B cell (primary cell): Measurements from ENCODE around the gene HIVEP1. TPM values are rescaled to one million over a fixed set of nuclear protein-coding genes. Genes with fewer than 3 reads are reported as not detected.
A peak's percentile ranks its signal among the peaks of the same experiment; 100 is the strongest.

Experiments used
- ATAC-seq: fragments of 200-7000 bp; cut with Tn5 transposase; one replicate; pipeline ENCODE4 v1.10.0; 2021; ENCODE audit warnings: low read depth, mild to moderate bottlenecking, moderate number of reproducible peaks, moderate library complexity
- CTCF ChIA-PET: fragments of 350-600 bp; sonication (Branson Sonifier 250); formaldehyde crosslinking; loops from one replicate; lab custom pipeline; 2021; ENCODE audit warnings: antibody characterized with exemption, inconsistent platforms; lab: Charles Lee
- POLR2A ChIA-PET: fragments of 350-600 bp; sonication (Branson Sonifier 250); formaldehyde crosslinking; loops from one replicate; lab custom pipeline; 2021; ENCODE audit warnings: antibody characterized with exemption; lab: Charles Lee
- DNase-seq: peaks from one replicate; pipeline ENCODE4 v3.0.0; 2013
- H2AFZ ChIP-seq: 2 replicates; pipeline ENCODE4 v1.6.1; 2012; ENCODE audit warnings: mild to moderate bottlenecking, low read depth, low read length; ENCODE audit not compliant: insufficient read depth, poor library complexity, severe bottlenecking
- H3K27ac ChIP-seq, 2 donors: 1 replicate in 1 of 2; 2 replicates in 1 of 2; pipeline ENCODE4 v1.5.1; 2012 to 2013; ENCODE audit warnings: low read length in 2 of 2, mild to moderate bottlenecking in 2 of 2, moderate library complexity in 1 of 2
- H3K27me3 ChIP-seq, 4 experiments: fragments of 200-600 bp in 1 of 4; sonication (generic) in 1 of 4; replicated peaks in 1 of 4; 1 replicate in 2 of 4; 2 replicates in 2 of 4; pipeline versions ENCODE4 v1.6.1 to v1.7.0; 2013 to 2016; ENCODE audit warnings: low read length in 3 of 4, mild to moderate bottlenecking in 2 of 4, mixed read lengths in 1 of 4, moderate library complexity in 1 of 4; ENCODE audit not compliant: insufficient read depth in 4 of 4, control insufficient read depth in 3 of 4; ENCODE audit errors: control extremely low read depth in 1 of 4
- H3K36me3 ChIP-seq, 2 experiments: replicated peaks in 1 of 2; 1 replicate in 1 of 2; 2 replicates in 1 of 2; pipeline versions ENCODE4 v1.6.1 to v1.7.1; 2013; ENCODE audit warnings: low read length in 1 of 2; ENCODE audit not compliant: insufficient read depth in 2 of 2, control insufficient read depth in 1 of 2; ENCODE audit errors: control extremely low read depth in 1 of 2, extremely low read depth in 1 of 2
- H3K4me1 ChIP-seq, 2 donors: fragments of 200-600 bp in 1 of 2; sonication (generic) in 1 of 2; 1 replicate in 1 of 2; 2 replicates in 1 of 2; pipeline versions ENCODE4 v1.5.1 to v1.6.1; 2013 to 2017; ENCODE audit warnings: low read length in 2 of 2; ENCODE audit not compliant: control insufficient read depth in 2 of 2, insufficient read depth in 2 of 2
- H3K4me2 ChIP-seq: replicated peaks from 2 replicates; pipeline ENCODE3; 2012; ENCODE audit warnings: mild to moderate bottlenecking, low read depth, low read length; ENCODE audit not compliant: poor library complexity, severe bottlenecking
- H3K4me3 ChIP-seq, 5 experiments: fragments of 200-600 bp in 1 of 5; sonication (generic) in 1 of 5; 1 replicate in 3 of 5; 2 replicates in 2 of 5; pipeline versions ENCODE4 v1.5.1 to v1.7.0; 2011 to 2016; ENCODE audit warnings: low read length in 4 of 5, mild to moderate bottlenecking in 4 of 5, low read depth in 2 of 5, control low read depth in 1 of 5, moderate library complexity in 1 of 5; ENCODE audit not compliant: insufficient read depth in 1 of 5; ENCODE audit errors: control extremely low read depth in 1 of 5, extremely low read depth in 1 of 5
- H3K79me2 ChIP-seq: fragments of 200-600 bp; sonication (generic); one replicate; pipeline ENCODE4 v1.6.0; 2016; ENCODE audit warnings: low read length; ENCODE audit not compliant: control insufficient read depth, insufficient read depth
- H3K9ac ChIP-seq: fragments of 200-600 bp; sonication (generic); 2 replicates; pipeline ENCODE4 v1.6.1; 2017; ENCODE audit warnings: mild to moderate bottlenecking, low read length, moderate library complexity
- H3K9me3 ChIP-seq, 3 donors: one replicate each; pipeline versions ENCODE4 v1.6.1 to v1.7.1; 2013; ENCODE audit warnings: low read length in 2 of 3; ENCODE audit not compliant: control insufficient read depth in 2 of 3, insufficient read depth in 1 of 3; ENCODE audit errors: control extremely low read depth in 1 of 3
- H4K20me1 ChIP-seq: 2 replicates; pipeline ENCODE4 v1.6.0; 2012; ENCODE audit warnings: mild to moderate bottlenecking, low read length; ENCODE audit not compliant: insufficient read depth, control insufficient read depth, poor library complexity, severe bottlenecking
- H3K27ac Mint-ChIP-seq: one replicate; pipeline ENCODE4 v1.8.0; 2021; ENCODE audit warnings: mixed read lengths
- H3K27me3 Mint-ChIP-seq: one replicate; pipeline ENCODE4 v1.8.0; 2021; ENCODE audit warnings: mixed read lengths
- H3K4me1 Mint-ChIP-seq: one replicate; pipeline ENCODE4 v1.8.0; 2021; ENCODE audit warnings: mixed read lengths
- H3K4me3 Mint-ChIP-seq: one replicate; pipeline ENCODE4 v1.8.0; 2021; ENCODE audit warnings: mixed read lengths
- H3K9me3 Mint-ChIP-seq: one replicate; pipeline ENCODE4 v1.8.0; 2022; ENCODE audit warnings: mixed read lengths; ENCODE audit not compliant: insufficient read depth
- EZH2 ChIP-seq: IDR thresholded peaks from 2 replicates; pipeline ENCODE4 v1.6.1; 2012; ENCODE audit warnings: borderline replicate concordance, low read depth, mild to moderate bottlenecking, moderate library complexity, low read length; ENCODE audit not compliant: insufficient read depth, poor library complexity, severe bottlenecking
- WGBS: methylation state at CpG from one replicate; pipeline ENCODE4 v1.1.5; 2013; ENCODE audit warnings: missing lambda C conversion rate; ENCODE audit not compliant: insufficient coverage; 5-methylcytosine and 5-hydroxymethylcytosine counted together
- intact Hi-C: fragments of 100-400 bp; cut with micrococcal nuclease; formaldehyde crosslinking; loops from one replicate; pipeline ENCODE4 v1.10.0; 2022
- polyA plus RNA-seq: library from polyadenylated mRNA; depleted of rRNA; stranded (reverse); fragments of >200 nt; gene quantifications from 2 replicates; pipeline ENCODE4 v1.2.3, GENCODE V29; 2012
- total RNA-seq, 2 donors: library from RNA; stranded (reverse); fragments of 120-200 nt in 1 of 2; gene quantifications; 1 replicate in 1 of 2; 2 replicates in 1 of 2; pipeline versions ENCODE4 v1.2.3 to v1.2.4, GENCODE V29; 2013 to 2022
- TF ChIP-seq, protein P1 (sequence below): fragments of 200-600 bp; IDR thresholded peaks from one replicate; pipeline ENCODE4 v1.8.0; 2022; ENCODE audit warnings: antibody characterized with exemption, mild to moderate bottlenecking

The HIVEP1 gene
- total and polyA plus RNA-seq, 2 donors (not counting 1 experiment from before 2014, with no cell fraction given), result 11.3 to 96.5 TPM

DNA sequence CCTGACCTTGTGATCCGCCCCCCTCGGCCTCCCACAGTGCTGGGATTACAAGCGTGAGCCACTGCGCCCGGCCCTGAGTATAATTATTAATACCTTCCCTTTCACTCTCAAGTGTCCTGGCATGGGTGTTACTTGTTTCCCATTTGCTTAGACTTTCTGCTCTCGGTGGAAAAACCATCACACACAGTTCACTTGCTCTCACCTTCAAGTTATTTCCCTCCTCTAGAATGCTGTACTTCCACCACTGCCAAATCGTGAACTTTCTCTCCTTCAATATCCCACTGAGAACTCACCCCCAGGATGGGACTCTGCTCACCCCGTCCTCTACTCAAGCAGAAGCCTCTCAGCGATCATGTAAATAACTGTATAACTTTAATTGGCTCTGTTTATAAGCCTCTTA, 4.6 kb upstream of the HIVEP1 start:
- WGBS, result 99% methylated on average over 7 of the region's 9 CpGs
- H4K20me1 ChIP-seq, result no peaks in the 10 kb centered on the region
- no peak overlapping the region for H2AFZ ChIP-seq
- H3K4me1 ChIP-seq, result peaks cover 19% of the 10 kb centered on the region in 2 donors
- no peak overlapping the region for H3K4me3 ChIP-seq
- peaks cover 26% of the 10 kb centered on the region for H3K4me1 Mint-ChIP-seq
- no peak overlapping the region for H3K27ac ChIP-seq
- H3K27ac Mint-ChIP-seq, result peak overlapping the region; percentile 66
- H3K79me2 ChIP-seq, result peaks cover 8% of the 10 kb centered on the region
- POLR2A ChIA-PET, result no interaction called here
- no peaks in the 10 kb centered on the region for H3K27me3 ChIP-seq
- no peak overlapping the region for H3K4me2 ChIP-seq
- DNase-seq (no peak), ATAC-seq (no peak)
- peak overlapping the region; percentile 3 for H3K4me3 Mint-ChIP-seq
- H3K9me3 Mint-ChIP-seq, result no peaks in the 10 kb centered on the region
- CTCF ChIA-PET, result no interaction called here
- intact Hi-C loops, result loop anchor here (5.0 kb wide), 1 partner anchor 60 kb away; no protein-coding TSS in a partner anchor
- no peaks in the 10 kb centered on the region for H3K9me3 ChIP-seq
- TF ChIP-seq, protein P1, sequence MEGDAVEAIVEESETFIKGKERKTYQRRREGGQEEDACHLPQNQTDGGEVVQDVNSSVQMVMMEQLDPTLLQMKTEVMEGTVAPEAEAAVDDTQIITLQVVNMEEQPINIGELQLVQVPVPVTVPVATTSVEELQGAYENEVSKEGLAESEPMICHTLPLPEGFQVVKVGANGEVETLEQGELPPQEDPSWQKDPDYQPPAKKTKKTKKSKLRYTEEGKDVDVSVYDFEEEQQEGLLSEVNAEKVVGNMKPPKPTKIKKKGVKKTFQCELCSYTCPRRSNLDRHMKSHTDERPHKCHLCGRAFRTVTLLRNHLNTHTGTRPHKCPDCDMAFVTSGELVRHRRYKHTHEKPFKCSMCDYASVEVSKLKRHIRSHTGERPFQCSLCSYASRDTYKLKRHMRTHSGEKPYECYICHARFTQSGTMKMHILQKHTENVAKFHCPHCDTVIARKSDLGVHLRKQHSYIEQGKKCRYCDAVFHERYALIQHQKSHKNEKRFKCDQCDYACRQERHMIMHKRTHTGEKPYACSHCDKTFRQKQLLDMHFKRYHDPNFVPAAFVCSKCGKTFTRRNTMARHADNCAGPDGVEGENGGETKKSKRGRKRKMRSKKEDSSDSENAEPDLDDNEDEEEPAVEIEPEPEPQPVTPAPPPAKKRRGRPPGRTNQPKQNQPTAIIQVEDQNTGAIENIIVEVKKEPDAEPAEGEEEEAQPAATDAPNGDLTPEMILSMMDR, result no peak
- TF ChIP-seq EZH2, result no peak
- no peaks in the 10 kb centered on the region for H3K36me3 ChIP-seq
- H3K27me3 Mint-ChIP-seq, result no peaks in the 10 kb centered on the region
- no peak overlapping the region for H3K9ac ChIP-seq

DNA sequence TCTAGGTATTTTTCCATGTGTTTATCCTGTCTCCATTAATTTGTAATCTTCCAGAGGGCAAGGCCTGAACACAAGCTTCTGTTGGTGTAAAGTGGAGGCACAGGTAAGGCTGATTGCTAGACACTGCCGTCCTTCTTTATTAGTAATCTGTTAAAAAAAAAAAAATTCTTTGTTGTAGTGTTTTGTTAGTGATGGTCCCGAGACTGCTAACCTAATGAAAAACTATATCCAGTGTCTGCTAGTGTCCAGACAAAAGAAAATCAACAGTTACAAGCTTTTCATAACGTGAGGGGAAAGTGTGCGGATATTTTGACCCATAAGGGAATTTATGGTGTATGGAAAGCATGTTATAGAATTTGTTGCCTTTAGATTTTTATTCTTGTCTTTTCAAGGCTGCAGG, 4.2 kb upstream of the HIVEP1 start:
- H3K4me2 ChIP-seq, result peak overlapping the region; percentile 97
- H3K9ac ChIP-seq, result peak overlapping the region; percentile 96
- peaks cover 19% of the 10 kb centered on the region in 2 donors for H3K4me1 ChIP-seq
- peaks cover 12% of the 10 kb centered on the region for H3K79me2 ChIP-seq
- H3K4me3 Mint-ChIP-seq, result peak overlapping the region; percentile 98
- DNase-seq (no peak), ATAC-seq (no peak)
- no peaks in the 10 kb centered on the region for H3K9me3 ChIP-seq
- H3K27me3 ChIP-seq, result no peaks in the 10 kb centered on the region
- POLR2A ChIA-PET, result no interaction called here
- H3K27ac Mint-ChIP-seq, result peak overlapping the region; percentile 99
- H3K4me3 ChIP-seq, result peak overlapping the region; percentile 72 to 100 (median 79)
- H3K36me3 ChIP-seq, result no peaks in the 10 kb centered on the region
- CTCF ChIA-PET, result no interaction called here
- H3K9me3 Mint-ChIP-seq, result no peaks in the 10 kb centered on the region
- H2AFZ ChIP-seq, result peak overlapping the region; percentile 98
- WGBS, result no CpG with 5 or more reads among the region's 4 CpGs
- H3K27ac ChIP-seq, result peak overlapping the region; percentile 97 to 99
- intact Hi-C loops, result loop anchor here (1.0 to 5.0 kb wide), 4 partner anchors 33 to 131 kb away; no protein-coding TSS in a partner anchor
- no peaks in the 10 kb centered on the region for H4K20me1 ChIP-seq
- peaks cover 26% of the 10 kb centered on the region for H3K4me1 Mint-ChIP-seq
- TF ChIP-seq, protein P1, result no peak
- no peak for TF ChIP-seq EZH2
- no peaks in the 10 kb centered on the region for H3K27me3 Mint-ChIP-seq
